IPS DF 19.7 (cell line): ENCODE measurements around the gene ARHGAP12.
"Not testable (repeated sequence)": the region's sequence is repeated elsewhere in the genome, so short reads cannot be mapped to it uniquely, and the experiment has no call there.

Experiments used
- DNase-seq: peaks from one replicate; pipeline ENCODE4 v3.0.0-alpha.2; 2013; ENCODE audit warnings: low read depth, low spot score

Gene ARHGAP12

DNA sequence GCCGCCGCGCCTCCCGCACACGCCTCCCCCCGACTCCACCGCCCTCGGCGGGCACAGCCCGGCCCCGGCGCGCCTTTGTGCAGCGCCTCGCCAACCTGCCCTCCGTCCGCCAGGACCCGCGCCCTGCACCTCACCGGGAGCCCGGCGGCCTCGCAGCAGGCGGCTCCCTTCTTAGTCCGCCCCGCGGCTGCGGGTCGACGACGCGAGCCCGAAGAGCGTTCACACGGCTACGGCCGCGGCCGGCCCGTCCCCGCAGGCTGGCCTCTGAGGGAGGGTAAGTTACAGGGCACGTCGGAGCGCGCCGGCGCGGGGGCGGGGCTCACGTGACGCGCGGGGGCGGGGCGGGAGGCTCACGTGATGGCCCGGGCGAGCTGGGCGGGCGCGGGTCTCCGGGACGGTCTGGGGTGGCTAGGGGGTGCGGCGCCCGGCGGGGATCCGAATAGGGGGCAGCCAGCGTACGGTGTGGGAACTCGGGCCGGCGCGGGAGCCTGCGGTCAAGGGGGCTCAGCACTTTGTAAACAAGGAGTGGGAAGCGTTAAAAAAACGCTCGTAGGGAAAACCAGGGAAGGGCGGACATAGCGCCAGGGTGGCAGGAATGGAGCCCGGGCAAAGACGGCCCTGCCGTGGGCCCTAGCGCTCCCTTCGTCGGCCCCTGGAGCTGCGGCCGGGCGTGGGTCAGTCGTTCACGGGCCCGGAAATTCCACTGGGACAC is at the start of gene ARHGAP12:
TSS of gene ARHGAP12 (minus strand) at position 283 of the 712 bp plus-strand sequence. CDS start 19,976 bp downstream, outside the sequence.
- DNase-seq: no peak

DNA sequence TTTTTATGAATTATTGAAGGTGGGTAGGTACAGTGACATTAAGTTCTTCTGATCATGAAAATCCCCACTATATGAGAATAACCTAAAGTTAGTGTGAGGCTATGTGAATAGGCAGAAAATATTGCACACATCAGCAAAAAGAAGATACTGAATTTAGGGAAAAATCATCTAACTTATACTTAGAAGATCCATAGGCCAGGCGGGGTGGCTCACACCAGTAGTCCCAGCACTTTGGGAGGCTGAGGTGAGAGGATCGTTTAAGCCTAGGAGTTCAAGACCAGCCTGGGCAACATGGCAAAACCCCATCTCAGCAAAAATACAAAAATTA is 49.5 kb upstream of the ARHGAP12 start:
- no peak for DNase-seq

DNA sequence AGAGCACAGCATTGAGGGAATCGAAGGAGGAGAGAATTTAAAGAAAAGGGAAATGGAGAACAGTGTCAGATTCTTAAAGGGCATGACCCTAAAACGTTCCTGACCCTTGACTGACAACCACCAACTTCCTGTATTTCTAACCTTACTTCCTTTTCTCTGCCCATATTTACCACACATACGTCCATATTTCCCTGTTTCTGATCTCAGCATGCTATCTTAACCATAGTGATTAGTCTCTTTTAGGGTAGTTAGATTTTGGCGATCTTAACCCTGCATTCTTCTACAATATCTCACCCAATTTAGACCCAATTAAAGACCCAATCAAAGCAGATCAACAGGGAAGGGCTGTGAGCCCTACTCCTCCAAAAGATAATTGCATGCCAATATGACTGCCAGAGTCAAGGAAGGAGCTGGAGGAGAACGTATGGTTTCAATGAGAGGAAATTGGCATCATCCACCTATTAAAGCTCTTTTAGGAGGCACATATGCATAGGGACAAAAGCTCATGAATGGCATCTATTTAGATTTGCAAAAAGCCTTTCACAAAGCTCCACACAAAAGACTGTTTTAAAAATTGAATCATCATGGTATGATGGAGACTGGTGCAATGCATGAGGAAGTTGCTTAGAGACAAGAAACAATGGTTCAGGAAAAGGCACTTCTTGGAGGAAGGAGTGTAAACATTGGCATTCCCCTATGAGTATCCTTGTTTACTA is 49.0 kb upstream of the ARHGAP12 start:
- no peak for DNase-seq

- DNase-seq: no peak
Measured at GRCh38 chr10:31975157-31975765, 46.6 kb upstream of the ARHGAP12 start.

DNA sequence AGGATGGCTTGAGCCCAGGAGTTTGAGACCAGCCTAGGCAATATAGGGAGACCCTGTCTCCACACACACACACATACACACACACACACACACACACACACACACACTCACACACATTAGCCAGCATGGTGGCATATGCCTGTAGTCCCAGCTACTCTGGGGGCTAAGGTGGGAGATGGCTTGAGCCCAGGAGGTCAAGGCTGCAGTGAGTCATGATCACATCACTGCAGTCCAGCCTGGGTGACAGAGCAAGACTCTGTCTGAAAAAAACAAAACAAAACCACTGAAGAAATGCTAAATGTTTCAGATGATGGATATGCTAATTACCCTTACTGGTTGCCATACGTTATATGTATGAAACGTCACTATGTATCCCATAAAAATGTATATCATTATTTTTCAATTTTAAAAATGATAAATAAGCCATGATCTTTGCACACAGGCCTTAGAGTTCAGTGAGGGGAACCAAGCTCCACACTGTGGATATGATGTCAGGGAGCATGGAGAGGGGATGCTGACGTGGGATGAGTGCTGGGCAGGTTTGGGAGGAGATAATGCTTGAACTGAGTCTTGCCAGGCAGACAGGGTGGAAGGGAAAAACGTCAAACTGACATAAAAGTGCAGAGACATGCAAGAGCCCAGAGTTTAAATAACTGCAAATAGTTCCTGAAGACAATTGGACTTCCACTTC is 45.9 kb upstream of the ARHGAP12 start:
- DNase-seq: no peak

DNA sequence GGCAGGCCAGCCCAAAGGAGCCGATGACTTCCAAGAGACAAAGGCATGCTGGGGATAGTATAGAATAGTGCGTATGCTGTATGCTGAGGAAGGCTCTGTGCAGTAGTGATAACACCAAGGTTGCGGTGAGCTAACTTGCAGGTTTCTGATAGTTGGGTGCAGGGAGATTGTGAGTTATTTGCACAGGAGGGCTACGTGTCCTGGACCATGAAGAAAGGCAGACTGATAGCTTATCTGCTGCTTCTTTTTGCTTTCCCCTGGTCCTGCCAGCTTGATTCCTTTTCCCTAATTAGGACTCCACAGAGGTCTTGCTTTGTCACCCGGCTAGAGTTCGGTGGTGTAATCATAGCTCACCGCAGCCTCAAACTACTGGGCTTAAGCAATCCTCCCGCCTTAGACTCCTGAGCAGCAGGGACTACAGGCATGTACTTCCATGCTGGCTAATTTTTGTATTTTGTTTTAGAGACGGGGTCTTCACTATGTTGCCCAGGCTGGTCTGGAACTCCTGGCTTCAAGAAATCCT is 43.9 kb upstream of the ARHGAP12 start:
- no peak for DNase-seq

DNA sequence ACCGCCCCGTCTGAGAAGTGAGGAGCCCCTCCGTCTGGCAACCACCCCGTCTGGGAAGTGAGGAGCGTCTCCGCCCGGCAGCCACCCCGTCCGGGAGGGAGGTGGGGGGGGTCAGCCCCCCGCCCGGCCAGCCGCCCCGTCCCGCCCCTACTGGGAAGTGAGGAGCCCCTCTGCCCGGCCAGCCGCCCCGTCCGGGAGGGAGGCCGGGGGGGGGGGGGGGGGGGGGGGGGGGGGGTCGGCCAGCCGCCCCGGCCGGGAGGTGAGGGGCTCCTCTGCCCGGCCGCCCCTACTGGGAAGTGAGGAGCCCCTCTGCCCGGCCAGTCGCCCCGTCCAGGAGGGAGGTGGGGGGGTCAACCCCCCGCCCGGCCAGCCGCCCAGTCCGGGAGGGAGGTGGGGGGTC is 41.2 kb upstream of the ARHGAP12 start:
- not testable (repeated sequence) for DNase-seq

GRCh38 chr10:31963589-31963980 is 35.0 kb upstream of the ARHGAP12 start:
- no peak for DNase-seq

GRCh38 chr10:31962826-31963588 is 34.4 kb upstream of the ARHGAP12 start:
- no peak for DNase-seq

- DNase-seq: no peak
Measured at GRCh38 chr10:31961277-31962074, 32.8 kb upstream of the ARHGAP12 start.

DNA sequence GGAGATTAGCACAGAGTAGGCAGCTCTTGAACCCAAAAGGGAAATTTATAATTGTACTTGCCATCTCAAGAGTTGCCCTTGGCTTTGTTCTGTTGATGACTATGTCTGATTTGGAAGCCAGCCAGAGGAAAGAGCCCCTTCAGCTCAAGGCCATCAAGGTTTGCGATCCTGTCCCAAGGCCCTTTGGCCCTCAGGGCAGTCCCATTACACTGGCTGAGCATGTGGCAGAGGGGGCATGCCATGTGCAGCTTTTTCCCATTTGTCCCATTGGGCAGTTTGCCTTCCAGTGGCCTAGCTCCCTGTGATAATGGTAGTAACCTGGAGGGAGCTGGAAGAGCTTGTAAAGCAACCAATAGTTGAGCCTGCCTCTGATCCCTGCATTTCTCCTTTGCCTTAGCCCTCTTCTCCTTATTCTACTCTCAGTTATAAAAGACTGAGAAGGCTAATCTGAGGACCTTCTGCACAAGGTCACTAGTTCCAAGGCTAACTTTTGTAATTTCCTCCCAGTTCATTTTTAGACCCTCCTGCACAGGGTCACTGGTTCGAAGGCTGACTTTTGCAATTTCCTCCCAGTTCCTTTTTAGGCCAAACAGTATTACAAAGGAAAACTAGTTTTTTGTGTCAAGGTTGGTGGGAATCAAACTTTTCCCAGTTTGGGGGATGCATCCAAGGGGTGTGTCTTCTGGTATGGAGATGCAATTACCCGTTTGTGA is 31.0 kb upstream of the ARHGAP12 start:
- no peak for DNase-seq

DNA sequence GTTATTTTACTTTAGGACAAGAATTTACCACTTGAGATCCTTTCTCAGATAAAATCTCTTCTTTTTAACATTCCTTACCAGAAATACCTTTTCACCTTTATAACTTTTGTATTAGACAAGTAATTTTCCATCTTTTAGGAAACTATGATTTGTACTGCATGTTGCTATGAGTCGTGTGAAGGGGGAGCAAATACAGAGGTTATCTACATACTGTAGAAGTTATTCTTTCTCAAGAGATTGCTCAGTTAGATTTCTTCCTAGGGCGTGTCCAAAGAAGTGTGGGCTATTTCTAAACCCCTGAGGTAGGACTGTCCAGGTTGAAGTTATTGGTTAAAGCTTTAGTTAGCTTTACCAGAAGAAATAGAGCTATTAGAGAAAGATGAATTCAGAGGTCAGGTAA is 30.2 kb upstream of the ARHGAP12 start:
- no peak for DNase-seq

DNA sequence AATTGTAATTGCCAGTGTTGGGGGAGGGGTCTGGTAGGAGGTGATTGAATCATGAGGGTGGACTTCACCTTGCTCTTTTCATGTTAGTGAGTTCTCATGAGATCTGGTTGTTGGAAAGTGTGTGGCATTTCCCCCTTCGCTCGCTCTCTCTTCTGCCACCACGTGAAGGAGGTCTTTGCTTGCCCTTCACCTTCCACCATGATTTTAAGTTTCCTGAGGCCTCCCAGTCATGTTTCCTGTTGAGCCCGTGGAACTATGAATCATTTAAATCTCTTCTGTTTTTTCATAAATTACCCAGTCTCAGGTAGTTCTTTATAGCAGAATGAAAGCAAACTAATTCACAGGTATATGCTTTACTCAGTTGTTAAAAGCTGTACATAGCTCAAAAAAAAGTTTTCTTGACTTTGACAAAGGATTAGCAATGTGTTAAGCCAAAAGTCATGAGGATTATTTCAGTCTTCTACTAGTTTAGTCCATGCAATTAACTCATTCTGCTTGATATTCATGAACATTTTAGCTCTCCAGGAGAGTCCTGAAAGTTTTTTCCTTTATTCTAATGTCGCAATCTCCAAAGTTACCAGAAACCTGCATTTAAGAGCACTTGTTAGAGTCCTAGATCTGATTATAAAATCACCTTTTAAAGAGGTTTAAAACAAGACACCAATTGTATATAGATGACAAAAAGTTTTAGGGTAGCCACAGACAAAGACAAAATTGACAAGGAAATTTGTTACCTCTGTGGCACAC is 27.7 kb upstream of the ARHGAP12 start:
- DNase-seq: no peak

DNA sequence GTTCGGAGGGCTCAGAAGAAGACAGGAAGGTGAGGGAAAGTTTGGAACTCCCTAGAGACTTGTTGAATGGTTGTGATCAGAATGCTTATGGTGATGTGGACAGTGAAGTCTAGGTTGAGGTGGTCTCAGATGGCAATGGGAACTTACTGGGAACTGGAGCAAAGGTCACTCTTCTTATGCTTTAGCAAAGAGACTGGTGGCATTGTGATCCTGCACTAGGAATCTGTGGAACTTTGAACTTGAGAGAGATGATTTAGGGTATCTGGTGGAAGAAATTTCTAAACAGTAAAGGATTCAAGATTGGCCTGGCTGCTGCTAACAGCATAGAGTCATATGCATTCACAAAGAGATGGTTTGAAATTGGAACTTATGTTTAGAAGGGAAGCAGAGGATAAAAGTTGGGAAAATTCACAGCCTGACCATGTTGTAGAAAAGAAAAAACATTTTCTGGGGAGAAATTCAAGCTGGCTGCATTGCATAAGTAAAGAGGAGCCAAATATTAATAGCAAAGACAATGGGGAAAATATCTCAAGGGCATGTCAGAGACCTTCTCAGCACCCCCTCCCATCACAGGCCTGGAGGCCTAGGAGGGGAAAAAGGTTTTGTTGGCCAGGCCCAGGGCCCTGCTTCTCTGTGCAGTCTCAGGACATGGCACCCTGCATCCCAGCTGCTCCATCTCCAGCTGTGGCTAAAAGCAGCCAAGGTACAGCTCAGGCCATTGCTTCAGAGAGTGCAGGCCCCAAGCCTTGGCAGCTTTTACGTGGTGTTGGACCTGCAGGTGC is 26.0 kb upstream of the ARHGAP12 start:
- DNase-seq: no peak

DNA sequence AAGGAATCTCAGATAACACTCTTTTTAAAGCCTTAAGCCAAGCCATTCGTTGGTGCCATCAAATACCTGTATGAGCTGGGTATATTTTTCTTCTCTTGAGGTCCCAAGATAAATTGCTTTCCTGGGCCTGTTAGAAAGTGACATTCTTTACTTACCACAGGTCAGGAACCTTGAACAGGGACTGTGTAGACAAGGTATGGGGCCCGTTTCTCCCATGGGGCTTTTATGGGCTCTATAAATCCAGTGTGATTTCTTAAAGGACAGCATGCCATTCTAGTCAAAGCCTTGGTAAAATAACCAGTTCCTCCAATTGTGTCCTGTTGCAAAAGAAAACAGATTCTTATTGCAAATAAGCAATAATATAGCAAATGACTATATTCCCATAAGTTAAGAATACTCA is 24.8 kb upstream of the ARHGAP12 start:
- no peak for DNase-seq

GRCh38 chr10:31953080-31953479 is 24.4 kb upstream of the ARHGAP12 start:
- DNase-seq: no peak

DNA sequence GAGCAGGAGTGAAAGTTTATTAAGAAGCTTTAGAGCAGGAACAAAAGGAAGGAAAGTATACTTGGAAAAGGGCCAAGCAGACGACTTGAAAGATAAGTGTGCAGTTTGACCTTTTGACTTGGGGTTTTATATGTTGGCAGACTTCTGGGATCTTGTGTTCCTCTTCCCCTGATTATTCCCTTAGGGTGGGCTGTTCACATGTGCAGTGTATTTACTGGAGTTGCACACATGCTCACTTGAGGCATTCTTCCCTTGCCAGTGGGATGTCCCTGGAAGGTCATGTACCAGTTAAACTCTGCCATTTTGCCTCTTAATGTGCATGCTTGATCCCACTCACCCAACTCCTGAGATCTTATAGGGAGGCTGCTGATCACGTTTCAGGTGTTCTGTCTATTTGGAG is 23.4 kb upstream of the ARHGAP12 start:
- no peak for DNase-seq

DNA sequence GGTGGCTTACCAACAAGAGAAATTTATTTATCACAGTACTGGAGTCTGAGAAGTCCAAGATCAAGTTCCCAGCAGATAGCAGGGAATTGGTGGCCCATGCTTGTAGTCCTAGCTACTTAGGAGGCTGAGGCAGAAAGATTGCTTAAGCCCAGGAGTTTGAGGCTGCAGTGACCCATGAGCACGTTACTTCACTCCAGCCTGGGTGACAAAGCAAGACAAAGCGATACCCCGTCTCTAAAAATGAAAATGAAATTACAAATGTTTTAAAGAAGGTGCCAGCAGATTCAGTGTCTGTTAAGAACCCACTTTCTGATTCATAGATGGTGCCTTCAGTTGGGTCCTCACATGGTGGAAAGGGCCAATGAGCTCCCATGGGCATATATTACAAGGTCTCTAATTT is 20.6 kb upstream of the ARHGAP12 start:
- no peak for DNase-seq
